Stomach (tissue), 9 donors: ENCODE data around the gene NPAS2. TPM values are rescaled to one million over a fixed set of nuclear protein-coding genes. Genes with fewer than 3 reads are reported as not detected.

ENCODE experiments used
- DNase-seq, 2 donors: peaks; one replicate each; pipeline versions ENCODE4 v3.0.0 to v3.0.0-alpha.2; 2013 to 2019
- H3K27ac ChIP-seq, 5 donors: fragments of 200-600 bp in 4 of 5; sonication (generic) in 4 of 5; one replicate each; pipeline ENCODE4 v1.5.1; 2013 to 2019; ENCODE audit warnings: mild to moderate bottlenecking in 1 of 5, moderate library complexity in 1 of 5
- H3K27me3 ChIP-seq, 3 donors: fragments of 200-600 bp; sonication (generic); one replicate each; pipeline ENCODE4 v1.5.1; 2017 to 2019; ENCODE audit warnings: mixed run types in 1 of 3
- H3K36me3 ChIP-seq, 4 donors: fragments of 200-600 bp; sonication (generic); 1 replicate in 3 of 4; 2 replicates in 1 of 4; pipeline ENCODE4 v1.5.1; 2016 to 2019
- H3K4me1 ChIP-seq, 4 donors: fragments of 200-600 bp; sonication (generic); one replicate each; pipeline ENCODE4 v1.5.1; 2016 to 2019
- H3K4me3 ChIP-seq, 4 donors: fragments of 200-600 bp; sonication (generic) in 3 of 4; one replicate each; pipeline ENCODE4 v1.5.1; 2016 to 2019; ENCODE audit warnings: mild to moderate bottlenecking in 1 of 4
- H3K9me3 ChIP-seq, 4 donors: fragments of 200-600 bp; sonication (generic); one replicate each; pipeline ENCODE4 v1.5.1; 2016 to 2019
- CTCF ChIP-seq, 7 experiments: fragments of 450-650 bp in 4 of 7; fragments of 200-600 bp in 3 of 7; sonication (generic) in 3 of 7; IDR thresholded peaks; one replicate each; pipeline ENCODE4 v1.5.1; 2016 to 2019; ENCODE audit warnings: antibody characterized with exemption in 7 of 7, control low read depth in 2 of 7, mild to moderate bottlenecking in 1 of 7
- EP300 ChIP-seq: sonication (generic); formaldehyde crosslinking; IDR thresholded peaks from one replicate; pipeline ENCODE4 v1.6.1; 2017; ENCODE audit warnings: antibody characterized with exemption
- POLR2A ChIP-seq, 4 donors: fragments of 450-650 bp; IDR thresholded peaks; one replicate each; pipeline ENCODE4 v1.6.1; 2016; ENCODE audit warnings: antibody characterized with exemption in 4 of 4, control low read depth in 2 of 4, mild to moderate bottlenecking in 1 of 4, moderate library complexity in 1 of 4
- POLR2AphosphoS5 ChIP-seq, 3 donors: sonication (generic); formaldehyde crosslinking; IDR thresholded peaks; one replicate each; pipeline ENCODE4 v1.6.1; 2016; ENCODE audit warnings: antibody characterized with exemption in 3 of 3
- WGBS, 5 donors: extraction: QIAGEN DNeasy Blood & Tissue Kit in 3 of 5; methylation state at CpG; one replicate each; pipeline versions ENCODE4 v1.1.5 to v1.1.7; 2013 to 2018; 5-methylcytosine and 5-hydroxymethylcytosine counted together
- intact Hi-C: fragments of 100-400 bp; cut with DNase I; formaldehyde crosslinking; loops from one replicate; pipeline ENCODE4 v1.15.1; 2023; ENCODE audit warnings: low total_unique reads
- polyA plus RNA-seq, 3 donors: library from polyadenylated mRNA; stranded (reverse); fragments of 200-250 nt; gene quantifications; one replicate each; pipeline ENCODE4 v1.2.3, GENCODE V29; 2013
- total RNA-seq, 5 donors: library from RNA; depleted of rRNA; stranded (reverse); fragments of >200 nt; gene quantifications; one replicate each; pipeline versions ENCODE4 v1.1.0 to v1.2.3, GENCODE V29; 2014 to 2016
- donor health status: healthy with polysubstance abuse.
- donor health status: Bipolar disorder and iron deficiency.
- donor health status: healthy.

NPAS2 gene
- total and polyA plus RNA-seq, 8 donors = 13.1 to 148 (median 28.0) TPM

- Histone ChIP-seq H3K27me3 (no peaks in the 10 kb centered on the region), H3K27ac (no peak overlapping the region), H3K36me3 (no peaks in the 10 kb centered on the region), H3K4me1 (peaks cover 0 to 34% (median 15%) of the 10 kb centered on the region in 4 donors), H3K9me3 (peaks cover 0 to 12% (median 8%) of the 10 kb centered on the region in 4 donors), H3K4me3 (no peak overlapping the region)
- DNase-seq = no peak
- TF ChIP-seq POLR2A (IDR thresholded peaks at IDR 0.05) (no peak), EP300 (no peak), POLR2AphosphoS5 (IDR thresholded peaks at IDR 0.05) (no peak), CTCF (IDR thresholded peaks at IDR 0.05) (no peak)
- intact Hi-C loops = no loop called here
- WGBS, 5 donors = 71 to 83% (median 73%) methylated on average over 6 of the region's 6 CpGs
These were observed 51.0 kb downstream of the NPAS2 start for GRCh38 chr2:100870652-100871531.

GRCh38 chr2:100875516-100876230 is 55.7 kb downstream of the NPAS2 start:
- intact Hi-C loops = no loop called here
- peak; percentile 63 to 73 for DNase-seq
- H3K27ac ChIP-seq = peak overlapping the region; percentile 54 to 80 (median 67)
- H3K9me3 ChIP-seq = no peaks in the 10 kb centered on the region
- TF ChIP-seq POLR2AphosphoS5 (IDR thresholded peaks at IDR 0.05) (no peak), CTCF (IDR thresholded peaks at IDR 0.05) (no peak), EP300 (no peak), POLR2A (IDR thresholded peaks at IDR 0.05) (no peak)
- no peaks in the 10 kb centered on the region for H3K36me3 ChIP-seq
- H3K4me1 ChIP-seq = peaks cover 16 to 61% (median 36%) of the 10 kb centered on the region in 4 donors
- WGBS, 5 donors = 27 to 48% (median 38%) methylated on average over 20 of the region's 20 CpGs
- H3K27me3 ChIP-seq = no peaks in the 10 kb centered on the region
- H3K4me3 ChIP-seq = no peak overlapping the region

- no peak for TF ChIP-seq EP300
- TF ChIP-seq POLR2A (IDR thresholded peaks at IDR 0.05) = no peak
- TF ChIP-seq CTCF (IDR thresholded peaks at IDR 0.05) = no peak
- no peak for TF ChIP-seq POLR2AphosphoS5 (IDR thresholded peaks at IDR 0.05)
- Histone ChIP-seq H3K27me3 (no peaks in the 10 kb centered on the region), H3K4me3 (no peak overlapping the region), H3K4me1 (peaks cover 22 to 64% (median 39%) of the 10 kb centered on the region in 4 donors), H3K36me3 (no peaks in the 10 kb centered on the region), H3K9me3 (no peaks in the 10 kb centered on the region), H3K27ac (peak overlapping the region; percentile 40 to 80 (median 67))
- intact Hi-C loops = no loop called here
- 81 to 90% (median 83%) methylated on average over 10 to 15 of the region's 15 CpGs for WGBS, 5 donors
- DNase-seq = no peak
These were observed 56.4 kb downstream of the NPAS2 start for GRCh38 chr2:100876231-100876860.

GRCh38 chr2:100877555-100877954 is 57.6 kb downstream of the NPAS2 start:
- Histone ChIP-seq H3K9me3 (no peaks in the 10 kb centered on the region), H3K27me3 (no peaks in the 10 kb centered on the region), H3K36me3 (no peaks in the 10 kb centered on the region), H3K27ac (peak overlapping the region in 4 of 5 donors; percentile 60 to 80 (median 66)), H3K4me3 (no peak overlapping the region), H3K4me1 (peaks cover 23 to 67% (median 45%) of the 10 kb centered on the region in 4 donors)
- intact Hi-C loops = no loop called here
- WGBS, 5 donors = 57 to 69% (median 63%) methylated on average over 5 of the region's 5 CpGs
- TF ChIP-seq POLR2AphosphoS5 (IDR thresholded peaks at IDR 0.05) (no peak), POLR2A (IDR thresholded peaks at IDR 0.05) (no peak), EP300 (no peak), CTCF (IDR thresholded peaks at IDR 0.05) (no peak)
- peak in 1 of 2 donors; percentile 22 for DNase-seq
